Testis (tissue), 3 donors: ENCODE data around the gene APEX1. TPM values are rescaled to one million over a fixed set of nuclear protein-coding genes. Genes with fewer than 3 reads are reported as not detected.

ENCODE experiments used
- DNase-seq: peaks from one replicate; pipeline ENCODE4 v3.0.0-alpha.2; 2019
- H3K27ac ChIP-seq, 2 donors: fragments of 200-600 bp; sonication (generic); one replicate each; pipeline ENCODE4 v1.5.1; 2019
- H3K27me3 ChIP-seq: fragments of 200-600 bp; sonication (generic); one replicate; pipeline ENCODE4 v1.5.1; 2019
- H3K36me3 ChIP-seq: fragments of 200-600 bp; sonication (generic); one replicate; pipeline ENCODE4 v1.5.1; 2017; ENCODE audit warnings: low read depth; ENCODE audit errors: missing control alignments
- H3K4me1 ChIP-seq: fragments of 200-600 bp; sonication (generic); one replicate; pipeline ENCODE4 v1.5.1; 2019
- H3K4me3 ChIP-seq, 2 donors: fragments of 200-600 bp; sonication (generic); one replicate each; pipeline ENCODE4 v1.5.1; 2017 to 2019
- H3K9me3 ChIP-seq: fragments of 200-600 bp; sonication (generic); one replicate; pipeline ENCODE4 v1.5.1; 2017
- POLR2A ChIP-seq: fragments of 450-650 bp; IDR thresholded peaks from one replicate; pipeline ENCODE4 v1.6.1; 2017; ENCODE audit warnings: antibody characterized with exemption, mild to moderate bottlenecking, moderate library complexity
- WGBS, 2 donors: methylation state at CpG; one replicate each; pipeline ENCODE4 v1.1.5; 2018; 5-methylcytosine and 5-hydroxymethylcytosine counted together
- intact Hi-C: fragments of 100-400 bp; cut with DNase I; formaldehyde crosslinking; loops from one replicate; pipeline ENCODE4 v1.15.1; 2023; ENCODE audit warnings: low total_unique reads
- polyA plus RNA-seq: library from polyadenylated mRNA; stranded (reverse); fragments of 350-450 nt; fragmentation: Illumina TruSeq; extraction: RNeasy Lipid Tissue Mini Kit (QIAGEN cat#74804); gene quantifications from one replicate; pipeline ENCODE4 v1.2.3, GENCODE V29; 2014; ENCODE audit warnings: low read depth, low replicate concordance; ENCODE audit not compliant: insufficient read depth
- total RNA-seq, 2 donors: library from RNA; depleted of rRNA; stranded (reverse); fragments of >200 nt; gene quantifications; one replicate each; pipeline ENCODE4 v1.2.3, GENCODE V29; 2016
- TF ChIP-seq, protein P1 (sequence below), 3 experiments: fragments of 450-650 bp in 2 of 3; fragments of 200-600 bp in 1 of 3; sonication (generic) in 1 of 3; IDR thresholded peaks; one replicate each; pipeline ENCODE4 v1.5.1; 2016 to 2019; ENCODE audit warnings: antibody characterized with exemption in 3 of 3, mild to moderate bottlenecking in 2 of 3, moderate library complexity in 1 of 3

Gene APEX1
- total and polyA plus RNA-seq, 3 donors from 2014 or later: 56.7 to 76.2 (median 67.8) TPM

DNA sequence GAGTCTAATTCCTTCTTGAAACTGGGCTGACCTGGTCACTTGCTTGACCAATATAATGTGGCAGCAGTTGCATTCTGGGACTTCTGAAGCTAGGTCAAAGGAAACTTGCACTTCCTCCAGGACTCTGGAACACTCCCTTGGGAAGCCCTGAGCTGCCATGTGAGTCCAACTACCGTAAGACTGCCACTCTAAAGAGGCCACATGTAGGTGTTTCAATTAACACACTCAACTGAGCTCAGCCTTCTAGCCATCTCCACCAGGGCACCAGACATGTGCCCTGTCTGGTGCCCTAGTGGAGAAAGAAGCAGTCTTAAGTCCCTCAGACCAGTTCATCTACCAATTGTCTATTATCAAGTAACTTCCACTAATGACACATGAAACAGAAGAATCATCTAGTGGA lies 35.6 kb upstream of the APEX1 start:
- Histone ChIP-seq H3K36me3 (no peaks in the 10 kb centered on the region), H3K27ac (no peak overlapping the region), H3K27me3 (no peaks in the 10 kb centered on the region), H3K9me3 (no peaks in the 10 kb centered on the region), H3K4me1 (peaks cover under 1% of the 10 kb centered on the region), H3K4me3 (no peak overlapping the region)
- no peak for DNase-seq
- intact Hi-C loops: no loop called here
- WGBS, 2 donors: 70 to 77% methylated on average over 1 of the region's 1 CpG
- TF ChIP-seq POLR2A: no peak
- TF ChIP-seq, protein P1, sequence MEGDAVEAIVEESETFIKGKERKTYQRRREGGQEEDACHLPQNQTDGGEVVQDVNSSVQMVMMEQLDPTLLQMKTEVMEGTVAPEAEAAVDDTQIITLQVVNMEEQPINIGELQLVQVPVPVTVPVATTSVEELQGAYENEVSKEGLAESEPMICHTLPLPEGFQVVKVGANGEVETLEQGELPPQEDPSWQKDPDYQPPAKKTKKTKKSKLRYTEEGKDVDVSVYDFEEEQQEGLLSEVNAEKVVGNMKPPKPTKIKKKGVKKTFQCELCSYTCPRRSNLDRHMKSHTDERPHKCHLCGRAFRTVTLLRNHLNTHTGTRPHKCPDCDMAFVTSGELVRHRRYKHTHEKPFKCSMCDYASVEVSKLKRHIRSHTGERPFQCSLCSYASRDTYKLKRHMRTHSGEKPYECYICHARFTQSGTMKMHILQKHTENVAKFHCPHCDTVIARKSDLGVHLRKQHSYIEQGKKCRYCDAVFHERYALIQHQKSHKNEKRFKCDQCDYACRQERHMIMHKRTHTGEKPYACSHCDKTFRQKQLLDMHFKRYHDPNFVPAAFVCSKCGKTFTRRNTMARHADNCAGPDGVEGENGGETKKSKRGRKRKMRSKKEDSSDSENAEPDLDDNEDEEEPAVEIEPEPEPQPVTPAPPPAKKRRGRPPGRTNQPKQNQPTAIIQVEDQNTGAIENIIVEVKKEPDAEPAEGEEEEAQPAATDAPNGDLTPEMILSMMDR (IDR thresholded peaks at IDR 0.05): no peak

DNA sequence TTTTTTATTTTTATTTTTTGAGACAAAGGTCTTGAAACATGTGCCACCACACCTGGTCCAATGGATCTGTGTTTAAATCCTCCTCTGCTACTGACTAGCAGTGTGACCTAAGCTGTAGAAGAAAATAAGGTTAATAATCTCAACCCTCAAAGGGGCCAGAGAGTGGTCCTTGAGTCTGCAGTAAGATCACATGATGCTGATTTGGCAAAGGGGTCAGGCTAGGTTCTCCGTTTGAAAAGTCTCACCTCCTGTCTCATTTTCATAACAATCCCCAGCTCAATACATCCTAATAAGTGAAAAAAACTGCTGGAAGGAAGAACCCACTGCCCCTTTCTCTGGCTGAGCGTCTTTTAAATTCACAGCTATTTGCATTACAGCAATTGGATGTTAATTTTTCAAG lies 33.8 kb upstream of the APEX1 start:
- no peak for TF ChIP-seq POLR2A
- TF ChIP-seq, protein P1 (IDR thresholded peaks at IDR 0.05): no peak
- H3K9me3 ChIP-seq: no peaks in the 10 kb centered on the region
- no peaks in the 10 kb centered on the region for H3K4me1 ChIP-seq
- intact Hi-C loops: no loop called here
- H3K36me3 ChIP-seq: no peaks in the 10 kb centered on the region
- H3K27ac ChIP-seq: no peak overlapping the region
- no peaks in the 10 kb centered on the region for H3K27me3 ChIP-seq
- H3K4me3 ChIP-seq: no peak overlapping the region
- no peak for DNase-seq
- 61 to 73% methylated on average over 2 of the region's 2 CpGs for WGBS, 2 donors

DNA sequence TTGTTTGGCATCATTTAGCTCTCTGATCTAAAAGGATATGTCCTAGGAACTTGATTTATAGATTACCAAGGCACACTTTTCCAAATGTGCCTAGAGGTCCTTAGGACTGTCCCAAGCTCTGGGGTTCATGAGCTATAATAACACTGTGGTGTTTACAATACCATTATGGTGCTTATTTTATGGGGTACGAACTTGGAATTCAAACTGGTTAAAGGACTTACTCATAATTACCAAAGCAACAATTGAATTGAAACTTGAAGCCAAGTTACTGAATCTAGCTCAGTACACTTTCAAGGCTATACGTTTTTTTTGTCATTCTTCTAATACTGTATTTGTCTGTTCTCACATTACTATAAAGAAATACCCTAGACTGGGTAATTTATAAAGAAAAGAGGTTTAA lies 32.1 kb upstream of the APEX1 start:
- no peaks in the 10 kb centered on the region for H3K36me3 ChIP-seq
- no peaks in the 10 kb centered on the region for H3K4me1 ChIP-seq
- H3K27ac ChIP-seq: no peak overlapping the region
- no peak for TF ChIP-seq POLR2A
- TF ChIP-seq, protein P1 (IDR thresholded peaks at IDR 0.05): no peak
- H3K9me3 ChIP-seq: no peaks in the 10 kb centered on the region
- no peak overlapping the region for H3K4me3 ChIP-seq
- intact Hi-C loops: no loop called here
- no peaks in the 10 kb centered on the region for H3K27me3 ChIP-seq
- WGBS, 2 donors: 36 to 67% methylated on average over 2 of the region's 2 CpGs
- DNase-seq: no peak

DNA sequence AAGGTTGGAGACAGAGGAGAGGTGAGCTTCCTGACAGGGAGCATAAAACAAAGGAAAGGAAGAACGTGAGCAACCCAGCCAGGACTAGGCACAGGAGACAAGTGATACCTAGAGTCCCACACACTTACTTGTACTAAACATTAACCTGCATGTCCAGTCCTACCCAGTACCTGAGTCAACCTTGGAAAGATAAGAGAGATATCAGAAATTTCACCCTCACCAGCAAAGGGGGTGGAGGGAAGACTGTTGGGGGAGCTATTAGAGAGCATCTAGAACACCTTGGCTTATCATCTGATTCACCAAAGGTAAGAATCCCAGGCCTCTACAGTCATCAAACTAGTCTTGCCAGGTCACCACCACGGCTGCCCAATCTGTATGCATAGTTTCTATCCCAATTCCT lies 30.2 kb upstream of the APEX1 start:
- H3K9me3 ChIP-seq: no peaks in the 10 kb centered on the region
- H3K4me3 ChIP-seq: no peak overlapping the region
- 43 to 50% methylated on average over 2 of the region's 2 CpGs for WGBS, 2 donors
- TF ChIP-seq POLR2A: no peak
- TF ChIP-seq, protein P1 (IDR thresholded peaks at IDR 0.05): no peak
- DNase-seq: no peak
- H3K4me1 ChIP-seq: no peaks in the 10 kb centered on the region
- intact Hi-C loops: no loop called here
- no peaks in the 10 kb centered on the region for H3K36me3 ChIP-seq
- no peaks in the 10 kb centered on the region for H3K27me3 ChIP-seq
- H3K27ac ChIP-seq: no peak overlapping the region

DNA sequence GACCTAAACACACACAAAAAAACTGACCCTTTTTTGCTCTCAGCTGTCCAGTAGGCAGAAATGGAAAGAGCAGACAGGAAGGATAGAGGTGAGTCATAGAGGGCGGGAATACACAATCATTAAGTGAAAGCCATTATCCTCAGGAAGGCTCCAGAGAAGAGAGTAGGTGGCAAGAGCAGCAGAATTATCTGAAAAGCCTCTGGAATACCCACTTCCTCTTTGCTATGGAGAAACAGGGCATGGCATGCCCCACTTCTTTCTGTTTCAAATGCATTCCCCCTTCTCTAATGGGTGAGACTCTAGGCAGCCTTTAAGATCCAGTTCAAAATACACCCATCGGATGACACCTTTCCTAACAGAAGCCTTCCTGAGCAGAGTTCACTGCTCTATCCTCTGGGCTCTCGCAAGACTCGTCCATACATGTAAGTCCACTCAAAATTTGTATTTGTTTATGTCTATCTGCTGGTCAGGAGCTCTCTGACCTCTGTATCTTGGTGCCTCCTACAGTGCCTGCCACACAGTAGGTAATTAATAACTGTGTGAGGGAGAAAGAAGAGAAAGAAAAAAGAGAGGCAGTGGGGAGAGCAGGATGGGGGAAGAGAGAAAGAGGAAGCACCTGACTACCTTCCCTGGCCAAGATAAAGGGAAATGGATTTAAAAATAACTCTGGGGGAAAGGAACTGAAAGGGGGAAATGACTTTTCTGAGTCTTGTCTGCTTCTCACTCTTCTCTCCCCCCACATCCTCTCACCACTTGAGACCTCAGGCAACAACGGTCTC lies 27.6 kb upstream of the APEX1 start:
- Histone ChIP-seq H3K4me3 (no peak overlapping the region), H3K27me3 (no peaks in the 10 kb centered on the region), H3K27ac (no peak overlapping the region), H3K9me3 (no peaks in the 10 kb centered on the region), H3K36me3 (no peaks in the 10 kb centered on the region), H3K4me1 (no peaks in the 10 kb centered on the region)
- TF ChIP-seq, protein P1 (IDR thresholded peaks at IDR 0.05): no peak
- no peak for TF ChIP-seq POLR2A
- no peak for DNase-seq
- intact Hi-C loops: no loop called here
- 75 to 86% methylated on average over 5 of the region's 5 CpGs for WGBS, 2 donors
